HepG2 (cell line): Measurements from ENCODE around the gene TMEM266.

Experiments used
- GTF2F1 ChIP-seq: fragments of 150-350 bp; IDR thresholded peaks from 2 replicates; pipeline ENCODE4 v1.6.1; 2014; ENCODE audit warnings: low read length
- MXD3 ChIP-seq: IDR thresholded peaks from 2 replicates; pipeline ENCODE4 v1.6.1; 2016; ENCODE audit warnings: mild to moderate bottlenecking, missing biosample characterization, missing genetic modification reagents
- TF ChIP-seq, protein P1 (sequence below): sonication (generic); formaldehyde crosslinking; IDR thresholded peaks from 2 replicates; pipeline ENCODE4 v1.5.0; 2020; ENCODE audit warnings: mild to moderate bottlenecking, missing genetic modification reagents, moderate library complexity

- TF ChIP-seq MXD3 (CRISPR knock-in tag) (no peak), GTF2F1 (no peak)
- TF ChIP-seq, protein P1, sequence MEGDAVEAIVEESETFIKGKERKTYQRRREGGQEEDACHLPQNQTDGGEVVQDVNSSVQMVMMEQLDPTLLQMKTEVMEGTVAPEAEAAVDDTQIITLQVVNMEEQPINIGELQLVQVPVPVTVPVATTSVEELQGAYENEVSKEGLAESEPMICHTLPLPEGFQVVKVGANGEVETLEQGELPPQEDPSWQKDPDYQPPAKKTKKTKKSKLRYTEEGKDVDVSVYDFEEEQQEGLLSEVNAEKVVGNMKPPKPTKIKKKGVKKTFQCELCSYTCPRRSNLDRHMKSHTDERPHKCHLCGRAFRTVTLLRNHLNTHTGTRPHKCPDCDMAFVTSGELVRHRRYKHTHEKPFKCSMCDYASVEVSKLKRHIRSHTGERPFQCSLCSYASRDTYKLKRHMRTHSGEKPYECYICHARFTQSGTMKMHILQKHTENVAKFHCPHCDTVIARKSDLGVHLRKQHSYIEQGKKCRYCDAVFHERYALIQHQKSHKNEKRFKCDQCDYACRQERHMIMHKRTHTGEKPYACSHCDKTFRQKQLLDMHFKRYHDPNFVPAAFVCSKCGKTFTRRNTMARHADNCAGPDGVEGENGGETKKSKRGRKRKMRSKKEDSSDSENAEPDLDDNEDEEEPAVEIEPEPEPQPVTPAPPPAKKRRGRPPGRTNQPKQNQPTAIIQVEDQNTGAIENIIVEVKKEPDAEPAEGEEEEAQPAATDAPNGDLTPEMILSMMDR (CRISPR knock-in tag): no peak
These were observed 134.1 kb downstream of the TMEM266 start for GRCh38 chr15:76193934-76194333.
